Ishikawa (cell line): Measurements from ENCODE around the gene CMAS.

Experiments
- CREB1 ChIP-seq: IDR thresholded peaks from 2 replicates; pipeline ENCODE4 v1.6.1; 2012; ENCODE audit warnings: low read depth
- EGR1 ChIP-seq: IDR thresholded peaks from 2 replicates; pipeline ENCODE4 v1.6.1; 2012
- EP300 ChIP-seq: IDR thresholded peaks from 2 replicates; pipeline ENCODE4 v1.6.1; 2012; ENCODE audit warnings: borderline replicate concordance
- RAD21 ChIP-seq: IDR thresholded peaks from 2 replicates; pipeline ENCODE4 v1.6.1; 2012; ENCODE audit warnings: low read depth
- TAF1 ChIP-seq: IDR thresholded peaks from 2 replicates; pipeline ENCODE4 v1.6.1; 2012; ENCODE audit warnings: low read depth, mild to moderate bottlenecking
- USF1 ChIP-seq: IDR thresholded peaks from 2 replicates; pipeline ENCODE4 v1.6.1; 2012

DNA sequence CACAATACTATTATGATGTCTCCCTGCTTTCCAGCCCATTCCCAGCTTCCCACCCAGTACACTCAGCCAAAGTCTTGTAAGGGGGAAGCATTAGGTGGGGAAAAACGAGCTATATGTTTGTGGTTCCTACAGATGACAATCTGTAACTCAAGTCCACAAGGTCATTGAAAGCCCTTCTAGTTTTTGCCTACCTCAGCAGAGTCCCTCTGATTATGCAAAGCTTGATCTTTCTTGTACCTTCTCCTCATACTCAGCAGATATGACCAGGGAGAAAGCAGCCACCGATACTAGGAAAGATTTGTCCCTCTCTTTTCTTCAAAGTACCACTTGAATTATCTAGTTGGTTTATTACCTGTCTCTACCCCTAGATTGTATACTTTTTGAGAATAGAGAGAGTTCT is 10.6 kb downstream of the CMAS start:
- TF ChIP-seq EP300 = no peak
- TF ChIP-seq USF1 = no peak
- no peak for TF ChIP-seq RAD21
- TF ChIP-seq CREB1 = no peak
- TF ChIP-seq EGR1 = no peak
- TF ChIP-seq TAF1 = no peak
